PFSK-1 (cell line): ENCODE results near the gene ARSG.

Experiments
- POLR2AphosphoS5 ChIP-seq: IDR thresholded peaks from 2 replicates; pipeline ENCODE4 v1.6.1; 2012; ENCODE audit warnings: low read depth, mild to moderate bottlenecking, control low read depth, low read length, moderate library complexity
- SIN3A ChIP-seq: IDR thresholded peaks from 2 replicates; pipeline ENCODE4 v1.6.1; 2012; ENCODE audit warnings: mild to moderate bottlenecking, low read length, moderate library complexity, borderline replicate concordance; ENCODE audit not compliant: insufficient read depth
- TF ChIP-seq, protein P1 (sequence below), 2 experiments: IDR thresholded peaks; 2 replicates each; pipeline versions ENCODE4 v1.6.1 to v1.8.0; 2011 to 2012; ENCODE audit warnings: low read depth in 2 of 2, low read length in 2 of 2, control low read depth in 1 of 2, inconsistent platforms in 1 of 2, mild to moderate bottlenecking in 1 of 2, moderate library complexity in 1 of 2; ENCODE audit not compliant: insufficient read depth in 1 of 2

GRCh38 chr17:68435876-68436842 is 144.9 kb downstream of the ARSG start:
- no peak for TF ChIP-seq POLR2AphosphoS5
- TF ChIP-seq SIN3A, result no peak
- TF ChIP-seq, protein P1, sequence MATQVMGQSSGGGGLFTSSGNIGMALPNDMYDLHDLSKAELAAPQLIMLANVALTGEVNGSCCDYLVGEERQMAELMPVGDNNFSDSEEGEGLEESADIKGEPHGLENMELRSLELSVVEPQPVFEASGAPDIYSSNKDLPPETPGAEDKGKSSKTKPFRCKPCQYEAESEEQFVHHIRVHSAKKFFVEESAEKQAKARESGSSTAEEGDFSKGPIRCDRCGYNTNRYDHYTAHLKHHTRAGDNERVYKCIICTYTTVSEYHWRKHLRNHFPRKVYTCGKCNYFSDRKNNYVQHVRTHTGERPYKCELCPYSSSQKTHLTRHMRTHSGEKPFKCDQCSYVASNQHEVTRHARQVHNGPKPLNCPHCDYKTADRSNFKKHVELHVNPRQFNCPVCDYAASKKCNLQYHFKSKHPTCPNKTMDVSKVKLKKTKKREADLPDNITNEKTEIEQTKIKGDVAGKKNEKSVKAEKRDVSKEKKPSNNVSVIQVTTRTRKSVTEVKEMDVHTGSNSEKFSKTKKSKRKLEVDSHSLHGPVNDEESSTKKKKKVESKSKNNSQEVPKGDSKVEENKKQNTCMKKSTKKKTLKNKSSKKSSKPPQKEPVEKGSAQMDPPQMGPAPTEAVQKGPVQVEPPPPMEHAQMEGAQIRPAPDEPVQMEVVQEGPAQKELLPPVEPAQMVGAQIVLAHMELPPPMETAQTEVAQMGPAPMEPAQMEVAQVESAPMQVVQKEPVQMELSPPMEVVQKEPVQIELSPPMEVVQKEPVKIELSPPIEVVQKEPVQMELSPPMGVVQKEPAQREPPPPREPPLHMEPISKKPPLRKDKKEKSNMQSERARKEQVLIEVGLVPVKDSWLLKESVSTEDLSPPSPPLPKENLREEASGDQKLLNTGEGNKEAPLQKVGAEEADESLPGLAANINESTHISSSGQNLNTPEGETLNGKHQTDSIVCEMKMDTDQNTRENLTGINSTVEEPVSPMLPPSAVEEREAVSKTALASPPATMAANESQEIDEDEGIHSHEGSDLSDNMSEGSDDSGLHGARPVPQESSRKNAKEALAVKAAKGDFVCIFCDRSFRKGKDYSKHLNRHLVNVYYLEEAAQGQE (IDR thresholded peaks at IDR 0.05; ENCODE audit: insufficient read depth in 1 of 2, low read depth in 2 of 2, low read length in 2 of 2), result no peak
